ENCODE results near the gene SLC52A3. TPM values are rescaled to one million over a fixed set of nuclear protein-coding genes. Genes with fewer than 3 reads are reported as not detected.
"Not testable (repeated sequence)": the region's sequence is repeated elsewhere in the genome, so short reads cannot be mapped to it uniquely, and the experiment has no call there.

Gene SLC52A3
- polyA plus RNA-seq (2013, experiment 1 of 4): 0.69 TPM
- 0.91 TPM for polyA plus RNA-seq (2013, experiment 2 of 4)
- polyA plus RNA-seq (2013, experiment 3 of 4): 0.85 TPM
- polyA plus RNA-seq (2013, experiment 4 of 4): 1.2 TPM

DNA sequence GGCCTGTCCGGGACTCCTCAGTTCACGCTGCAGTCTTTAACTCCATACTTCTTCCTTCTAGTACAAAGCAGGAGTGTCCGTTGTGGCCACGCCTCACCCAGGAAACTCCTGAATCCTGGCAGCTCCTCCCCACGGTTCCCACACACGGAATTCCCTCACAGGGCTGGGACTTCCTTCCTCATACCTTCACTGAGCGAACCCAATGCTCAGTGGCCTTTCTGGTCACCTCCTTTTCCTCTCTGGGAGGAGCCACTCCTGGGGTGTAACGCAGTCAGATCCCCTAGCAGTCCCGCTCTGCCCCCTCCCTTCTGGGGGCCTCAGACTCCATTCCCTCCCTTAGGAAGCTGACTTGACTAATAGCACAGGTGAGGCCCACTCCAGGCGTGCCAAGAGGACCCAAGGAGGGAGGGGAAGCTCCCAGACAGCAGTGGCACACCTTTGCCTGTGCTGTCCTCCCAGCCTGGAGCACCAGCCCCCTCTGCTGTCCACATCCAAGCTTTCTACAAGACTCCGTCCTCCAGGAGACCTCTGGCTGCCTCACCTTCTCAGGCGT is at the start of gene SLC52A3:
TSS of gene SLC52A3 (minus strand) at position 75 of the 553 bp plus-strand sequence. CDS start 2,726 bp downstream, outside the sequence.
- H3K36me3 ChIP-seq (ENCODE audit: control insufficient read depth, insufficient read depth, low read length): no peaks in the 10 kb centered on the region
- H3K9me3 ChIP-seq (ENCODE audit: control insufficient read depth, low read length): no peaks in the 10 kb centered on the region
- WGBS, 2 experiments: 73 to 75% methylated on average over 12 of the region's 12 CpGs
- H3K27ac ChIP-seq (ENCODE audit: insufficient read depth, low read depth, low read length, poor library complexity, severe bottlenecking): no peak within 1 kb of the TSS
- no peak within 1 kb of the TSS for H3K4me3 ChIP-seq (ENCODE audit: insufficient read depth, low read depth, low read length)
- no peaks in the 10 kb centered on the region for H3K27me3 ChIP-seq (ENCODE audit: control insufficient read depth, insufficient read depth, low read length, poor library complexity, severe bottlenecking)
- no peaks in the 10 kb centered on the region for H3K4me1 ChIP-seq (ENCODE audit: control insufficient read depth, insufficient read depth, low read length)

DNA sequence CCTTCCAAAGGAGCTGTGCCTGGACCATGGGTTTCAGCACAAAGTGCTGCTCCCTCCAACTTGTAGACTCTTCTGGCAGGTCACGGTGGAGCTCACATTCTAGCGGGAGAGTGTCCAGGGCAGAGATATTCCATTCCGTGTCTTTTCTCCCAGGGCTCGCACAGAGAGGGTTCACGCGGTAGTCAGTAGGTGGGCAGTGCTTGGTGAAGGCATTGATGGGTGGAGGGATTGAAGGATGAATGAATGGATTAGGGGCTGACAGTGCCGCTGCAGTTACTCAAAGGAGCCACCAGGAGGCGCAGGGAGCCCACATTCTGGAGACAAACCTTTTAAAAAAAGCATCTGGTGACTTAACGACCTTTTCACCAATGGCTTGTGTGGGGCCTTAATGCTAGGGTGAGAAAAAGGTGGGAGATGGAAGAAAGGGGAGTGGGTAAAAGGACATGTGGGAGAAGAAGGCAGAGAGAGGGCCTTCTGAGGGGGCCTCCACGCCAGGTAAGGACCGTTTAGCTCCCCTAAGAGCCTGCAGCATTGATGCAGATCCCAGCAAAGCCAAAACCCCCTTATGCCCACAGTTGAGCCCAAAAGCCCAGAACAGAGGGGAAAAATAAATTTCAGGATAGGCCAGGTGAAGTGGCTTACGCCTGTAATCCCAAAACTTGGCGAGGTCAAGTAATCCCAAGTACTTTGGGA is 47.8 kb upstream of the SLC52A3 start:
- H3K36me3 ChIP-seq (ENCODE audit: control insufficient read depth, insufficient read depth, low read length): no peaks in the 10 kb centered on the region
- no peaks in the 10 kb centered on the region for H3K27me3 ChIP-seq (ENCODE audit: control insufficient read depth, insufficient read depth, low read length, poor library complexity, severe bottlenecking)
- no peaks in the 10 kb centered on the region for H3K9me3 ChIP-seq (ENCODE audit: control insufficient read depth, low read length)
- no peak overlapping the region for H3K4me3 ChIP-seq (ENCODE audit: insufficient read depth, low read depth, low read length)
- H3K27ac ChIP-seq (ENCODE audit: insufficient read depth, low read depth, low read length, poor library complexity, severe bottlenecking): no peak overlapping the region
- H3K4me1 ChIP-seq (ENCODE audit: control insufficient read depth, insufficient read depth, low read length): no peaks in the 10 kb centered on the region
- WGBS, 2 experiments: 32 to 34% methylated on average over 13 of the region's 13 CpGs

DNA sequence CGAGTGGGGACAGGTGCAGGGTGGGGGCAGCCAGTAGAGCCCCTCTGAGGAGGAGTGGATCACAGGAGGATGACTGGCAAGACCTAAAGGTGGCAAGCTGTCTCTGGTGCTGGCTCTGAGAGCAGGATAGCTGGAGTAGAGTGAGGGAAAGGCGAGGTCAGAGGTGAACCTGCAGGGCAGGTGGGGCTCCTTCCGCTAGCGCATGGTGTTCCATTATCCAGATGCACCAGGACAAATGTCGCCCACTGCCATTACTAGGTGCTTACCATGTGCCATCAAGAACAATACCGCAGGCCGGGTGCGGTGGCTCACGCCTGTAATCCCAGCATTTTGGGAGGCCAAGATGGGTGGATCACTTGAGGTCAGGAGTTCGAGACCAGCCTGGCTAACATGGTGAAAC is 46.9 kb upstream of the SLC52A3 start:
- Histone ChIP-seq H3K27ac (ENCODE audit: insufficient read depth, low read depth, low read length, poor library complexity, severe bottlenecking) (no peak overlapping the region), H3K4me3 (ENCODE audit: insufficient read depth, low read depth, low read length) (no peak overlapping the region), H3K9me3 (ENCODE audit: control insufficient read depth, low read length) (no peaks in the 10 kb centered on the region), H3K36me3 (ENCODE audit: control insufficient read depth, insufficient read depth, low read length) (no peaks in the 10 kb centered on the region), H3K4me1 (ENCODE audit: control insufficient read depth, insufficient read depth, low read length) (no peaks in the 10 kb centered on the region), H3K27me3 (ENCODE audit: control insufficient read depth, insufficient read depth, low read length, poor library complexity, severe bottlenecking) (no peaks in the 10 kb centered on the region)
- WGBS, 2 experiments: 89 to 92% methylated on average over 10 of the region's 10 CpGs

DNA sequence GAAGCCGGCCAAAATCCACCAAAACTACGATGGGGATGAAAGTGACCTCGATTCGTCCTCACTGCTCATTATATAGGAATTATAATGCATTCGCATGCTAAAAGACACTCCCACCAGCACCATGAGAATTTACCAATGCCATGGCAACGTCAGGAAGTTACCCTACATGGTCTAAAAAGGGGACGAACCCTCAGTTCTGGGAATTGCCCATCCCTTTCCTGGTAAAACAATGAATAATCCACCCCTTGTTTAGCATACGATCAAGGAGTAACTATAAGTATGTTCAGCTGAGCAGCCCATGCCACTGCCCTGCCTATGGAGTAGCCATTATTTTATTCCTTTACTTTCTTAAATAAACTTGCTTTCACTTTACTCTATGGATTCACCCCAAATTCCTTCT is 45.1 kb upstream of the SLC52A3 start:
- H3K4me3 ChIP-seq (ENCODE audit: insufficient read depth, low read depth, low read length): no peak overlapping the region
- H3K36me3 ChIP-seq (ENCODE audit: control insufficient read depth, insufficient read depth, low read length): no peaks in the 10 kb centered on the region
- H3K27ac ChIP-seq (ENCODE audit: insufficient read depth, low read depth, low read length, poor library complexity, severe bottlenecking): no peak overlapping the region
- no peaks in the 10 kb centered on the region for H3K27me3 ChIP-seq (ENCODE audit: control insufficient read depth, insufficient read depth, low read length, poor library complexity, severe bottlenecking)
- H3K4me1 ChIP-seq (ENCODE audit: control insufficient read depth, insufficient read depth, low read length): no peaks in the 10 kb centered on the region
- 85 to 90% methylated on average over 8 of the region's 8 CpGs for WGBS, 2 experiments
- H3K9me3 ChIP-seq (ENCODE audit: control insufficient read depth, low read length): peaks cover 2% of the 10 kb centered on the region

DNA sequence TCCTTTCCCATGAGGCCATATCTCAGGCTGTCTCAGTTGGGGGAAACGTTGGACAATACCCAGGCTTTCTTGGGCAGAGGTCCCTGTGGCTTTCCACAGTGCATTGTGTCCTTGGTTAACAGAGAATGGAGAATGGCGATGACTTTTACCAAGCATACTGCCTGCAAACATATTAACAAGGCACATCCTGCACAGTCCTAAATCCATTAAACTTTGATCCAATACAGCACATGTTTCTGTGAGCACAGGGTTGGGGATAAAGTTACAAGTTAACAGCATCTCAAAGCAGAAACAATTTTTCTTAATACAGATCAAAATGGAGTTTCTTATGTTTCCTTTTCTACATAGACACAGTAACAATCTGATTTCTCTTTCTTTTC is 44.1 kb upstream of the SLC52A3 start:
- H3K36me3 ChIP-seq (ENCODE audit: control insufficient read depth, insufficient read depth, low read length); H3K27ac ChIP-seq (ENCODE audit: insufficient read depth, low read depth, low read length, poor library complexity, severe bottlenecking); H3K27me3 ChIP-seq (ENCODE audit: control insufficient read depth, insufficient read depth, low read length, poor library complexity, severe bottlenecking); H3K4me3 ChIP-seq (ENCODE audit: insufficient read depth, low read depth, low read length); H3K4me1 ChIP-seq (ENCODE audit: control insufficient read depth, insufficient read depth, low read length); H3K9me3 ChIP-seq (ENCODE audit: control insufficient read depth, low read length): not testable (repeated sequence)
- WGBS, 2 experiments: 58 to 75% methylated on average over 2 of the region's 2 CpGs

DNA sequence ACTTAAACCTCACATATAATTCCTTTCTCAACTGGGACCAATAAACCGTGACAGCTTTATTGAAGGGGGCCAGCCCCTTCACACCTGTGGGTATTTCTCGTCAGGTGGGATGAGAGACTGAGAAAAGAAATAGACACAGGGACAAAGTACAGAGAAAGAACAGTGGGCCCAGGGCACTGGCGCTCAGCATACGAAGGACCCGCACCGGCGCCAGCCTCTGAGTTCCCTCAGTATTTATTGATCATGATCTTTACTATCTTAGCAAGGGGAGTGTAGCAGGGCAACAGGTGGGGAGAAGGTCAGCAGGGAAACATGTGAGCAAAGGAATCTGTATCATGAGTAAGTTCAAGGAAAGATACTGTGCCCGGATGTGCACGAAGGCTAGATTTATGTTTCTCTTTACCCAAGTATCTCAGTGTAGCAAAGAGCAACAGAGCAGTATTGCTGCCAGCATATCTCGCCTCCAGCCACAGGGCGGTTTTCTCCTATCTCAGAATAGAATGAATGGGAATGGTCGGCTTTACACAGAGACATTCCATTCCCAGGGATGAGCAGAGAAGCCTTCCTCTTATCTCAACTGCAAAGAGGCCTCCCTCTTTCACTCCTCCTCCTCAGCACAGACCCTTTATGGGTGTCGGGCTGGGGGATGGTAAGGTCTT is 43.6 kb upstream of the SLC52A3 start:
- H3K9me3 ChIP-seq (ENCODE audit: control insufficient read depth, low read length); H3K4me3 ChIP-seq (ENCODE audit: insufficient read depth, low read depth, low read length); H3K4me1 ChIP-seq (ENCODE audit: control insufficient read depth, insufficient read depth, low read length); H3K27me3 ChIP-seq (ENCODE audit: control insufficient read depth, insufficient read depth, low read length, poor library complexity, severe bottlenecking); H3K27ac ChIP-seq (ENCODE audit: insufficient read depth, low read depth, low read length, poor library complexity, severe bottlenecking); H3K36me3 ChIP-seq (ENCODE audit: control insufficient read depth, insufficient read depth, low read length): not testable (repeated sequence)
- WGBS, 2 experiments: 87 to 89% methylated on average over 13 of the region's 13 CpGs

DNA sequence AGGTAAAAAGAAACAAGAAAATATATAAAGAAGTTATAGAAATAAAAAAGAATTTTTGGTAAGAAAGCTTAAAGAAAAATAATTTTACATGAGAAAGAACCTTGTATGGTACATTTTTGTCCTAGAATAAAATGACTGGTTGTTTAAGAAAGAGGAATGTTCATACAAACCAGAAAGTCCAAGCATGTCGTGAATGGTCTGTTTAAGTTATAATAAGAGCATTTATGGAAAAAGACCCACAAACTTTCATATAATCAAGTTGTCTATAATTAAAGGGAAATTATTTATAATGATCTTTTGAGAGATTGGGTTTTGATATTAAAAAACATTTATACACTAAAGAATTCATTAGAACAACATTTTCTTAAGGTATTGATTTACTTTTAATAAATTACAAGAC is 37.4 kb upstream of the SLC52A3 start:
- 43% methylated on average over 1 of the region's 1 CpG; no CpG with 5 or more reads in 1 of the 2 experiments for WGBS, 2 experiments
- Histone ChIP-seq H3K27ac (ENCODE audit: insufficient read depth, low read depth, low read length, poor library complexity, severe bottlenecking) (no peak overlapping the region), H3K4me1 (ENCODE audit: control insufficient read depth, insufficient read depth, low read length) (no peaks in the 10 kb centered on the region), H3K27me3 (ENCODE audit: control insufficient read depth, insufficient read depth, low read length, poor library complexity, severe bottlenecking) (no peaks in the 10 kb centered on the region), H3K4me3 (ENCODE audit: insufficient read depth, low read depth, low read length) (no peak overlapping the region), H3K9me3 (ENCODE audit: control insufficient read depth, low read length) (peaks cover 2% of the 10 kb centered on the region), H3K36me3 (ENCODE audit: control insufficient read depth, insufficient read depth, low read length) (no peaks in the 10 kb centered on the region)

DNA sequence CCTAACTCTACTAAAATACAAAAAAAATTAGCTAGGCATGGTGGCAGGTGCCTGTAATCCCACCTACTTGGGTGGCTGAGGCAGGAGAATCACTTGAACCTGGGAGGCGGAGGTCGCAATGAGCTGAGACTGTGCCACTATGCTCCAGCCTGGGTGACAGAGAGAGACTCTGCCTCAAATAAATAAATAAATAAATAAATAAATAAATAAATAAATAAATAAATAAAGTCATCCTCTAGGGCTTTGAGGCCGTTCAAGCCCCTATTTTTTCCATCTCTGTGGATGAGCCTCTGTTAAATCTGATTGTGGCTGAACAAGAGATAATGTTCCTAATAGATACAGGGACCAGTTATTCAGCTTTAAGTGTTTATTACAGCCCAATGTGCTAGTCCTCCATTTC is 33.4 kb upstream of the SLC52A3 start:
- H3K9me3 ChIP-seq (ENCODE audit: control insufficient read depth, low read length): no peaks in the 10 kb centered on the region

DNA sequence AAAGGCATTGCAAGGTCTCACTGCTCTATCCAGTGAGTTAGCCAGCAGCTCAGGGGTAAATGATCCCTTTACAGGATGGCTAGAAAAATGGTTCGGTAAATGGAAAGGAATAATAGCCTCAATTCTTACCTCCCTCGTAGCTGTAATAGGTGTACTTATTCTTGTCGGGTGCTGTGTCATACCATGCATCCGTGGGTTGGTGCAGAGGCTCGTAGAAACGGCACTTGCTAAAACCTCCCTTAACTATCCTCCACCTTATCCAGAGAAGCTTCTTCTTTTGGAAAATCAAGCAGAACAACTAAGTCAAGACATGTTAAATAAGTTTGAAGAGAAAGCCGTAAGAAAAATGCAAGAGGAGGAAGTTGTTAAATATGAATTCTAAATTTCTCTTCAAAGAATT is 31.7 kb upstream of the SLC52A3 start:
- H3K27me3 ChIP-seq (ENCODE audit: control insufficient read depth, insufficient read depth, low read length, poor library complexity, severe bottlenecking); H3K4me3 ChIP-seq (ENCODE audit: insufficient read depth, low read depth, low read length); H3K27ac ChIP-seq (ENCODE audit: insufficient read depth, low read depth, low read length, poor library complexity, severe bottlenecking); H3K4me1 ChIP-seq (ENCODE audit: control insufficient read depth, insufficient read depth, low read length); H3K9me3 ChIP-seq (ENCODE audit: control insufficient read depth, low read length); H3K36me3 ChIP-seq (ENCODE audit: control insufficient read depth, insufficient read depth, low read length): not testable (repeated sequence)
- 99 to 100% methylated on average over 2 to 7 of the region's 7 CpGs for WGBS, 2 experiments

More for the DNA sequence above, 33.4 kb upstream of the SLC52A3 start:
- no peaks in the 10 kb centered on the region for H3K4me1 ChIP-seq (ENCODE audit: control insufficient read depth, insufficient read depth, low read length)
- no peaks in the 10 kb centered on the region for H3K36me3 ChIP-seq (ENCODE audit: control insufficient read depth, insufficient read depth, low read length)
- no peak overlapping the region for H3K4me3 ChIP-seq (ENCODE audit: insufficient read depth, low read depth, low read length)
- H3K27ac ChIP-seq (ENCODE audit: insufficient read depth, low read depth, low read length, poor library complexity, severe bottlenecking): no peak overlapping the region
- no peaks in the 10 kb centered on the region for H3K27me3 ChIP-seq (ENCODE audit: control insufficient read depth, insufficient read depth, low read length, poor library complexity, severe bottlenecking)
- WGBS, 2 experiments: 91 to 96% methylated on average over 3 of the region's 3 CpGs

DNA sequence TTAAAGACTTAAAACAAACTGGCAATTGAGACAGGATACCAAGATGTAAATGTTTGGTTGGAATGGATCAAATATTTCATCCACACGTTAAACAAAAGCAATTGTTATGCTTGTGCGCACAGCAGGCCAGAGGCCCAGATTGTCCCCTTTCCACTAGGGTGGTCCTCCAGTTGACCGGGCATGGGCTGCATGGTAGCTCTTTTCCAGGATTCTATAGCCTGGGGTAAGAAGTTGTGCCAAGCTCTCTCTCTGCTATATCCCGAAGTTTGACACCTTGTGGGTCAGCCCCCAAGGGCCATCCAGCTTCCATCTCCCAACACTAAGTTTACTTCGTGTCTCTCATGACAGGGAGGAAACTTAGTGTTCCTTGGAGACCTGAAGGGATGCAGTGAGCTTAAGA is 30.4 kb upstream of the SLC52A3 start:
- H3K9me3 ChIP-seq (ENCODE audit: control insufficient read depth, low read length); H3K4me3 ChIP-seq (ENCODE audit: insufficient read depth, low read depth, low read length); H3K27me3 ChIP-seq (ENCODE audit: control insufficient read depth, insufficient read depth, low read length, poor library complexity, severe bottlenecking); H3K36me3 ChIP-seq (ENCODE audit: control insufficient read depth, insufficient read depth, low read length); H3K27ac ChIP-seq (ENCODE audit: insufficient read depth, low read depth, low read length, poor library complexity, severe bottlenecking); H3K4me1 ChIP-seq (ENCODE audit: control insufficient read depth, insufficient read depth, low read length): not testable (repeated sequence)
- WGBS, 2 experiments: 86% methylated on average over 5 of the region's 5 CpGs

Measured in ectodermal cell (in vitro differentiated cells).